HepG2 (cell line): Measurements from ENCODE around the gene DNAJC7. TPM values are rescaled to one million over a fixed set of nuclear protein-coding genes. Genes with fewer than 3 reads are reported as not detected.

Source experiments
- EP300 ChIP-seq, 3 experiments: sonication (generic) in 1 of 3; formaldehyde crosslinking in 1 of 3; IDR thresholded peaks; 2 replicates each; pipeline versions ENCODE4 v1.5.1 to v1.6.1; 2011 to 2020; ENCODE audit warnings: low read depth in 2 of 3, low read length in 2 of 3, borderline replicate concordance in 1 of 3, improper control_type of control experiment in 1 of 3, mild to moderate bottlenecking in 1 of 3, missing genetic modification reagents in 1 of 3, moderate library complexity in 1 of 3
- EZH2 ChIP-seq: conservative IDR thresholded peaks from 2 replicates; pipeline ENCODE4 v1.6.1; 2012; ENCODE audit warnings: mild to moderate bottlenecking, low read depth, low read length, moderate library complexity
- GATA4 ChIP-seq: sonication (generic); IDR thresholded peaks from 2 replicates; pipeline ENCODE4 v1.6.1; 2016; ENCODE audit warnings: antibody characterized with exemption, low read depth, borderline replicate concordance
- HDAC2 ChIP-seq: sonication (generic); formaldehyde crosslinking; IDR thresholded peaks from 2 replicates; pipeline ENCODE4 v1.4.0; 2020; ENCODE audit warnings: missing genetic modification reagents
- HNF4G ChIP-seq, 2 experiments: sonication (generic) in 1 of 2; formaldehyde crosslinking in 1 of 2; IDR thresholded peaks; 2 replicates each; pipeline versions ENCODE4 v1.4.0 to v1.6.1; 2011 to 2020; ENCODE audit warnings: borderline replicate concordance in 2 of 2, low read depth in 2 of 2, mild to moderate bottlenecking in 2 of 2, low read length in 1 of 2, missing genetic modification reagents in 1 of 2, moderate library complexity in 1 of 2
- HOXA3 ChIP-seq: sonication (generic); formaldehyde crosslinking; IDR thresholded peaks from 2 replicates; pipeline ENCODE4 v1.5.0; 2020; ENCODE audit warnings: missing genetic modification reagents
- MED8 ChIP-seq: sonication (generic); formaldehyde crosslinking; IDR thresholded peaks from 2 replicates; pipeline ENCODE4 v1.8.1; 2023; ENCODE audit warnings: mild to moderate bottlenecking, missing genetic modification reagents; ENCODE audit not compliant: insufficient replicate concordance
- NCOR1 ChIP-seq: fragments of 200-600 bp; sonication (generic); IDR thresholded peaks from 2 replicates; pipeline ENCODE4 v1.7.0; 2017; ENCODE audit warnings: antibody characterized with exemption, low read length, borderline replicate concordance
- SOX6 ChIP-seq, 2 experiments: fragments of 450-650 bp in 1 of 2; sonication (generic) in 1 of 2; formaldehyde crosslinking in 1 of 2; IDR thresholded peaks; 2 replicates each; pipeline versions ENCODE4 v1.4.0 to v1.6.1; 2017 to 2020; ENCODE audit warnings: antibody characterized with exemption in 1 of 2, mild to moderate bottlenecking in 1 of 2, missing genetic modification reagents in 1 of 2
- TEAD3 ChIP-seq: optimal IDR thresholded peaks from 2 replicates; pipeline ENCODE3; 2016; ENCODE audit warnings: borderline replicate concordance
- THRA ChIP-seq: sonication (generic); formaldehyde crosslinking; IDR thresholded peaks from 2 replicates; pipeline ENCODE4 v1.4.0; 2020; ENCODE audit warnings: missing genetic modification reagents, borderline replicate concordance
- TMF1 ChIP-seq: sonication (generic); formaldehyde crosslinking; IDR thresholded peaks from 2 replicates; pipeline ENCODE4 v1.8.1; 2022; ENCODE audit warnings: low read depth, missing genetic modification reagents
- ZBTB34 ChIP-seq: sonication (generic); formaldehyde crosslinking; IDR thresholded peaks from 2 replicates; pipeline ENCODE4 v1.8.0; 2022; ENCODE audit warnings: mild to moderate bottlenecking, missing genetic modification reagents
- ZBTB7A ChIP-seq: sonication (generic); formaldehyde crosslinking; IDR thresholded peaks from 2 replicates; pipeline ENCODE4 v1.8.0; 2022; ENCODE audit warnings: mild to moderate bottlenecking, missing genetic modification reagents
- ZNF34 ChIP-seq: sonication (generic); formaldehyde crosslinking; IDR thresholded peaks from 2 replicates; pipeline ENCODE4 v1.4.0; 2020; ENCODE audit warnings: mild to moderate bottlenecking, missing genetic modification reagents, borderline replicate concordance
- ZNF512 ChIP-seq: sonication (generic); formaldehyde crosslinking; IDR thresholded peaks from 2 replicates; pipeline ENCODE4 v1.4.0; 2020; ENCODE audit warnings: mild to moderate bottlenecking, missing genetic modification reagents
- ZNF546 ChIP-seq: sonication (generic); formaldehyde crosslinking; conservative IDR thresholded peaks from 2 replicates; pipeline ENCODE4 v1.8.1; 2023; ENCODE audit warnings: mild to moderate bottlenecking, missing genetic modification reagents
- ZNF564 ChIP-seq: sonication (generic); formaldehyde crosslinking; IDR thresholded peaks from 2 replicates; pipeline ENCODE4 v1.8.1; 2023; ENCODE audit warnings: mild to moderate bottlenecking, missing genetic modification reagents
- ZNF709 ChIP-seq: sonication (generic); formaldehyde crosslinking; IDR thresholded peaks from 2 replicates; pipeline ENCODE4 v1.5.0; 2020; ENCODE audit warnings: mild to moderate bottlenecking, missing genetic modification reagents
- ZNF710 ChIP-seq: sonication (generic); formaldehyde crosslinking; IDR thresholded peaks from 2 replicates; pipeline ENCODE4 v1.5.0; 2020; ENCODE audit warnings: mild to moderate bottlenecking, missing genetic modification reagents, borderline replicate concordance
- ZNF768 ChIP-seq: sonication (generic); formaldehyde crosslinking; IDR thresholded peaks from 2 replicates; pipeline ENCODE4 v1.4.0; 2020; ENCODE audit warnings: missing genetic modification reagents
- polyA plus RNA-seq, 8 experiments: library from polyadenylated mRNA; depleted of rRNA in 3 of 8; stranded (reverse) in 7 of 8; unstranded in 1 of 8; fragments of >200 nt; fragmentation: Illumina TruSeq in 4 of 8; extraction: Trizol in 4 of 8; gene quantifications; 2 replicates each; pipeline versions ENCODE4 v1.2.1 to v1.2.3, GENCODE V29; 2011 to 2016; ENCODE audit warnings: low read depth in 4 of 8, missing spikeins in 1 of 8, mixed read lengths in 1 of 8; ENCODE audit not compliant: insufficient read depth in 1 of 8
- total RNA-seq, 5 experiments: library from RNA; depleted of rRNA; stranded (reverse); fragments of >200 nt; fragmentation: Illumina TruSeq; extraction: Trizol; gene quantifications; 2 replicates each; pipeline ENCODE4 v1.2.3, GENCODE V29; 2016; ENCODE audit warnings: low read depth in 1 of 5

The DNAJC7 gene
- total and polyA plus RNA-seq, 2 of the 13 experiments (the other 11 are each of a cell fraction or from before 2014, with no cell fraction given): 47.7 to 132 TPM

- peak; percentile 73 for TF ChIP-seq THRA (CRISPR knock-in tag)
- 0 out of 2 replicates have a peak, but pooled peaks have one; percentile 23 for TF ChIP-seq HOXA3 (CRISPR knock-in tag)
- no peak for TF ChIP-seq ZNF34 (CRISPR knock-in tag)
- TF ChIP-seq HNF4G (IDR thresholded peaks at IDR 0.05; ENCODE audit: borderline replicate concordance, low read depth, low read length): peak; percentile 20; the same call in 1 of the 2 replicates
- no peak for TF ChIP-seq HNF4G (CRISPR knock-in tag; IDR thresholded peaks at IDR 0.05; ENCODE audit: borderline replicate concordance, low read depth)
- TF ChIP-seq EP300 (IDR thresholded peaks at IDR 0.05; ENCODE audit: low read depth in 2 of 2, low read length in 2 of 2): peak; percentile 39 to 48; a peak in 1 of 4 replicates
- TF ChIP-seq EP300 (CRISPR knock-in tag; IDR thresholded peaks at IDR 0.05; ENCODE audit: borderline replicate concordance): peak; percentile 61; the same call in 1 of the 2 replicates
- TF ChIP-seq ZNF512 (CRISPR knock-in tag): no peak
- no peak for TF ChIP-seq ZNF546 (CRISPR knock-in tag)
- TF ChIP-seq GATA4: peak; percentile 50; the same call in 1 of the 2 replicates
- TF ChIP-seq ZBTB7A: no peak
- 0 out of 2 replicates have a peak, but pooled peaks have one; percentile 16 for TF ChIP-seq ZNF709 (CRISPR knock-in tag)
- TF ChIP-seq TMF1 (CRISPR knock-in tag): 0 out of 2 replicates have a peak, but pooled peaks have one; percentile 31
- TF ChIP-seq NCOR1: no peak
- TF ChIP-seq ZNF710 (CRISPR knock-in tag): 0 out of 2 replicates have a peak, but pooled peaks have one; percentile 28
- peak; percentile 6; the same call in 1 of the 2 replicates for TF ChIP-seq ZBTB34 (CRISPR knock-in tag)
- TF ChIP-seq SOX6 (IDR thresholded peaks at IDR 0.05): no peak
- TF ChIP-seq SOX6 (CRISPR knock-in tag; IDR thresholded peaks at IDR 0.05): peak; percentile 89
- TF ChIP-seq HDAC2: peak; percentile 9; the same call in 1 of the 2 replicates
- TF ChIP-seq TEAD3 (CRISPR knock-in tag): no peak
- peak; percentile 21; the same call in 1 of the 2 replicates for TF ChIP-seq ZNF564
- TF ChIP-seq MED8 (CRISPR knock-in tag): peak; percentile 36
- no peak for TF ChIP-seq EZH2
- TF ChIP-seq ZNF768 (CRISPR knock-in tag): peak; percentile 99
These were observed 49.9 kb downstream of the DNAJC7 start (continued) for GRCh38 chr17:41967141-41967920.
